GM20000 (cell line): ENCODE measurements around the gene FAM162A.

Source experiments
- DNase-seq: peaks from one replicate; pipeline ENCODE4 v3.0.0; 2012; ENCODE audit warnings: low spot score
- CTCF ChIP-seq: IDR thresholded peaks from 2 replicates; pipeline ENCODE4 v1.5.1; 2012; ENCODE audit warnings: mild to moderate bottlenecking, control low read depth; ENCODE audit errors: extremely low read depth, missing control alignments

Gene FAM162A

GRCh38 chr3:122353893-122354401, 30.0 kb upstream of the FAM162A start:
- TF ChIP-seq CTCF, result no peak

GRCh38 chr3:122355612-122356011, 28.4 kb upstream of the FAM162A start:
- DNase-seq, result no peak

More at GRCh38 chr3:122353893-122354401, 30.0 kb upstream of the FAM162A start:
- no peak for DNase-seq

GRCh38 chr3:122356402-122356801, 27.6 kb upstream of the FAM162A start:
- peak; percentile 25 for TF ChIP-seq CTCF
- DNase-seq, result peak; percentile 55

More at GRCh38 chr3:122355612-122356011, 28.4 kb upstream of the FAM162A start:
- TF ChIP-seq CTCF, result no peak

GRCh38 chr3:122357828-122358702, 25.9 kb upstream of the FAM162A start:
- no peak for DNase-seq
- no peak for TF ChIP-seq CTCF

GRCh38 chr3:122358703-122359032, 25.3 kb upstream of the FAM162A start:
- no peak for DNase-seq

GRCh38 chr3:122362026-122362425, 22.0 kb upstream of the FAM162A start:
- no peak for DNase-seq
- TF ChIP-seq CTCF, result no peak

More at GRCh38 chr3:122358703-122359032, 25.3 kb upstream of the FAM162A start:
- no peak for TF ChIP-seq CTCF

GRCh38 chr3:122364490-122364889, 19.5 kb upstream of the FAM162A start:
- DNase-seq, result no peak
- no peak for TF ChIP-seq CTCF
